ENCODE measurements around the gene TGIF2.

Gene TGIF2

DNA sequence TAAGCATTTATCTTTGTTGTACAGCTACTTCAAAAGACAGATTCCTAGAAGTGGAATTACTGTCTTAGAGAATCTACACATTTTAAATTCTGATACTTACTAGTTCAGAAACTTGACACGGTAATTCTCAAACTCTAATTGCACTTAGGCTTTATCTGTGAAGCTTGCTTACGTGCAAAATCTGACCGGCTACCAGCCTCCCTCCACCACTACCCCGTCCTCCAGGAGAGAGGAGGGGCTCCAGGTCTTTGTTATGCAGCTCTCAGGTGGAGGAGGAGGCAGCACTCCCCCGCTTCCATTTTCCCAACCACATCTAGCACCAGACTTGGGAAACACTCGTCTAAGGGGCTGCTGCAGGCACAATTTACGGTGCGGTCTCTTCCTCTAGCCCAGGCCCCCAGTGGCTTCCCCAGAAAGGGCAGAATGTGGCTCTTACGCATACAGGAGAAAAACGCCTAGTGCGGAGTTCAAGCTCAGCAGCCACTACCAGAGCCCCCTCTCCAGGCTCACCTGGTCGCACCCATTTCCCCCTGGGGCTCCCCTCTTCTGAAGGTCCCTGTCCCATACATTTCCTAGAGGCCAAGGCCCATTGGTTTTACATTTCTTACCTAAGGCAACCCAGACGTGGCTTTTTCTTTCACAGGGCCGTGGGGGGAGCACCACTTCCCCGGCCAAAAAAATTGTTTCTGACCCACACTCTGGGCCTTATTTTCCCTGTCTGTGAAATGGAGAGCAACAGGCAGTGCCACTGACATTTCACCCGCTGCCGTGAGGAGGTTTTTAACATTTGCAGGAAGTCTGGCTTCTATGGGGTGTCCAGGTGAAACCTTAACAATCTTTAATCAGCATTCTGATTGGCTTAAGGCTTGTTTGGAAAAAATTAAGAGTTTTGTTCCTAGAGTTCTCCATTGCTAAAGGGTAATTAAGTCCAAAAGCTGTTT, 1.6 kb upstream of the TGIF2 start:
- FAIRE-seq (no peak), DNase-seq (ENCODE audit: insufficient read length) (no peak)
- TF ChIP-seq POLR2AphosphoS5 (IDR thresholded peaks at IDR 0.05; ENCODE audit: low read depth, low read length) (no peak), POLR2A (IDR thresholded peaks at IDR 0.05; ENCODE audit: low read depth, low read length) (no peak), TAF1 (IDR thresholded peaks at IDR 0.05; ENCODE audit: borderline replicate concordance, low read depth, low read length) (no peak)

DNA sequence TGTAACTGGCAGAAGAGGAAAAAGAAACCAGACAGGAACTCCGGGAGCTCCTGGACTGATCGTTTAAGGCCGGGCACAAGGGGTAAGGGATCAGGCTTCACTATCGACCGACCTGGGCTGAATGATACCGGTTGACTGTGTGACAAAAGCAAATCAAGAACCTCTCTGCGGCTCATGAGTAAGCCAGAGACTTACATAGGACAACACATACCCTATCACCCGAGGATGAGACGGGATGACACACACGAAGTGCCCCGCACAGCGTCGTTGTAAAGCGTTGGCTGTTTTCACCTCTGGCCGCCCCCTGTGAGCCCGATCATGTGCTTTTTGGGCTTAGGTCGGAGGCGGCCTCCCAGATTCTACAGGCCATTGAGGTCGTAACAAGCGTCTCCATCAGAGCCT, 695 bp upstream of the TGIF2 start:
- no peak for TF ChIP-seq POLR2A (IDR thresholded peaks at IDR 0.05; ENCODE audit: low read depth, low read length)
- TF ChIP-seq POLR2AphosphoS5 (IDR thresholded peaks at IDR 0.05; ENCODE audit: low read depth, low read length): 0 out of 2 replicates have a peak, but pooled peaks have one; percentile 6
- TF ChIP-seq TAF1 (IDR thresholded peaks at IDR 0.05; ENCODE audit: borderline replicate concordance, low read depth, low read length): no peak
- FAIRE-seq: peak; percentile 91
- DNase-seq (ENCODE audit: insufficient read length): no peak

DNA sequence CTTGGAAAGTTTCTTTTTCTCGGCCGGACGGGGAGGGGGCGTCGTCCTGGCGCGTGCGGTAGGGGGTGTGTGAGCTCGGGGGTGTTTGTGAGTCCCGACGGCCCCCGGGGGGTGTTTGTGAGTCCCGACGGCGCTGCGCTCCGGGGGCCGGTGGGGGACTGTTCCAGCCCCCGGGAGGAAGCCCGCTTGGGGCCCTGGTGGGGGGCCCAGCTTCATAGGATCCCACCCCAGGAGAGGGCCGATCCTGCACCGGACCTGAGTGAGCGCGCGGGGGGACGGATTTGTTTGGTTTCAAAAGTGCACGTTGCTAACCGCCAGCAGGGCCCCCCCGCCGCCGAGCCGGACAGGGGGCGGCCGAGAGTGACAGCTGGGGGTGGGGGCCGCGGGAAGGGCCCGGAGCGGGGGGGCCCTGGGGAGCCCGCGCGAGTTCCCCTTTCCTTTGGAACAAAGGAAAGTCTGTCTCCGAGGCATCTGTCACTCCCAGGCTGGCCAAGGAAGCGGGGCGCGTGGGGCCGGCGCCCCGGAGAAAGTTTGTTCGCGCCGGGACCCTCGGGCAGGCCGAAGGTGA, 485 bp downstream of the TGIF2 start:
- DNase-seq (ENCODE audit: insufficient read length) (peak; percentile 57), FAIRE-seq (no peak)
- no peak for TF ChIP-seq TAF1 (IDR thresholded peaks at IDR 0.05; ENCODE audit: borderline replicate concordance, low read depth, low read length)
- peak; percentile 7 for TF ChIP-seq POLR2AphosphoS5 (IDR thresholded peaks at IDR 0.05; ENCODE audit: low read depth, low read length)

DNA sequence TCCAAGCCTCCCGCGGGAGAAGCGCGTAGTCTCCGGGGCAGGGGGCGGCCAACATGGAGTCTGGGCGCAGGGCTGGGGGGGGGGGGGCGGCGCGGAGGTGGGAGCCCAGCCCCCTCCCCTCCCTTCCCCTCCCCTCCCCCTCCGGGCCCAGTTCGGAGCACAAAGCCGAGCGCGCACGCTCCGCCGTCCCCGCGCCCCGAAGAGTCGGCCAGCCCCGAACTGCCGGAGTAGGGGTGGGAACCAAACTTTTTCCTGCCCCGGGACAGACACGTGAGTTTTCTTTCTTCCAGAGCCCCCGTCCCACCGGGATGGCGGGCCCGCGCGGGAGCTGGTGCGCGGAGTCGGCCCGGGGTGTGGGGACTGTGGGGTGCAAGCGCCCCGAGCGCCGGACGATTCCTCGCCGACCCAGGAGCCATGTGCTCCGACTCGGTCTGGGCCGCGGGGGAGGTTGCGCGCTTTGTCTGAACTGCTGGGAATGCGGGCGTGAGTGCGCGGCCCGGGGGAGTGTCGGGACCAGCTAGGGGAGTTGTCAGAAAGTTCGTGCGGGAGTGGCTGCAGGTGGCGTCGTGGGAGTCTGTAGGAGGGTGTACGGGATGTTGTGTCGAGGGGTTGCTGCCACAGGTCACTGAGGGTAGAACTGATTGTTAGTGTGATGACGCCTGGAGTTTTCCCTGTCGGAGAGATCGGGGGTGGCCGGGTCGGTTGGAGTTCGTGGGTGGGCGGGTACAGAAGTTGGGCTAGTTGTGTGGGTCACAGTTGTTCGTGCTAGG, 1.2 kb downstream of the TGIF2 start:
- DNase-seq (ENCODE audit: insufficient read length): peak; percentile 48
- no peak for FAIRE-seq
- TF ChIP-seq POLR2A (IDR thresholded peaks at IDR 0.05; ENCODE audit: low read depth, low read length): peak; percentile 58; the same call in 1 of the 2 replicates
- TF ChIP-seq POLR2AphosphoS5 (IDR thresholded peaks at IDR 0.05; ENCODE audit: low read depth, low read length): peak; percentile 10; the same call in 1 of the 2 replicates
- peak; percentile 11; the same call in 1 of the 2 replicates for TF ChIP-seq TAF1 (IDR thresholded peaks at IDR 0.05; ENCODE audit: borderline replicate concordance, low read depth, low read length)

DNA sequence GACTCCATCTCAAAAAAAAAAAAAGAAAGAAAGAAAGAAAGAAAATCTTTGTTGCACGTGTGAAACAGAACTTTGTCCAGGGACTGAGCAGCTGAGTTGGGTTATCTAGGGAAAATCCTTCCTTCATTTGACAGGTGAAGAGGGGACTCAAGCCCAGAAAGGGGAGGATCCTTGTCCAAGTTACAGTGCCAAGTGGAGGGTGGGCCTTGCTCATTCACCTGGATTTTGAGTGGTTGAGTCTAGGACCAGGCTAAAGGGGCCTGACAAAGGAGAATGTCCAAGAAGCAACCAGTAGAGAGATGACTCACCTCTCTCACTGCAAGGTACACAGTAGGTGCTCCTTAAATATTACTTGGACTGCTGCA, 2.7 kb downstream of the TGIF2 start:
- no peak for FAIRE-seq
- no peak for TF ChIP-seq POLR2A (IDR thresholded peaks at IDR 0.05; ENCODE audit: low read depth, low read length)
- no peak for TF ChIP-seq TAF1 (IDR thresholded peaks at IDR 0.05; ENCODE audit: borderline replicate concordance, low read depth, low read length)
- no peak for TF ChIP-seq POLR2AphosphoS5 (IDR thresholded peaks at IDR 0.05; ENCODE audit: low read depth, low read length)
- DNase-seq (ENCODE audit: insufficient read length): no peak

DNA sequence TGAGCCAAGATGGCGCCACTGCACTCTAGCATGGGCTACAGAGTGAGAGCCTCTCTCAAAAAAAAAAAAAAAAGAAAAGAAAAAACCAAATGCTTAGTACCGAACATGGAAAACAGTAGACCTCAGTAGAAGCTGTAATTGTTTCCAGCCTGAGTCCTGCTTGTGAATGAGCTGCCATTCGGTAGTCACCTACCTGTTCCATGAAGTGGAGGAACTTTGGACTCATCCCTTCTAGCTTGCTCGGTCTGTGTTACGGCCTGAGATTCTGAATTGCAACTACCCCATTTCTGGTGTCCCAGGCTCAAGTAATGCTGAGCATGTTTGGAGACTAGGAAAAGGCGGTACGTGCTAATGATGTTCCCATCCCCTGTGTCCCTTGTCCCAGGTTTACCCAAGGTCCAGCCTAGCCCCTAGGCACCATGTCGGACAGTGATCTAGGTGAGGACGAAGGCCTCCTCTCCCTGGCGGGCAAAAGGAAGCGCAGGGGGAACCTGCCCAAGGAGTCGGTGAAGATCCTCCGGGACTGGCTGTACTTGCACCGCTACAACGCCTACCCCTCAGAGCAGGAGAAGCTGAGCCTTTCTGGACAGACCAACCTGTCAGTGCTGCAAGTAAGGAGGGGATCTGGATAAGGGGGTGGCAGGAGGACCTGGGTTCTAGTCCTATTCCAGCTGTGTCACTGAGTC, 5.1 kb downstream of the TGIF2 start:
- no peak for FAIRE-seq

DNA sequence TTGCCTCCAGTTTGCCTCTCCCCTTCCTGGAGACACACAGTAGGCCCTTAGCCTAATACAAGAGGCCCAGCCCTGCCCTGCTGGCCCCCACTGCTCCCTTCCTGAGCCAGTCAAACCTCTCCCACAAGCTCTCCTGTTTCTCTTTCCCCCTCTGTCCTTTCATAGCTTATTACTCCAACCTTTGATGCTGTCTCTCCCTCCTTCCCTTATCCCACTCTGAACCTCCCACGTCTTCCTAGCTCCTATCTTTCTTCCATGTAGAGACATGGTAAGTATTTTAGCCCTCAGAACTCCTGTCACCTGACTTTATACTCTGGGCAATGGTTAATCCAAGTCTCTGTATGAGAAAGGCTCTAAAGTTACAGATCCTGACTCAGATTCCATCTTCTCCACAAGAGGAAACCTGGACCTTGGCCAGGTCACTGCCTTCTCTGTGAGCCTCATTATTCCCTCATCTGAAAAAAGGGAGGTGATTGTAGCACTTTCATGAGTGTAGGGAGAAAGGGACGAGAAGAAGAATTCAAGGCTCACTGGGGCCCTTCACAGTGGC, 6.7 kb downstream of the TGIF2 start:
- no peak for TF ChIP-seq POLR2AphosphoS5 (IDR thresholded peaks at IDR 0.05; ENCODE audit: low read depth, low read length)
- no peak for TF ChIP-seq TAF1 (IDR thresholded peaks at IDR 0.05; ENCODE audit: borderline replicate concordance, low read depth, low read length)
- no peak for TF ChIP-seq POLR2A (IDR thresholded peaks at IDR 0.05; ENCODE audit: low read depth, low read length)
- FAIRE-seq: no peak

More for the DNA sequence above, 5.1 kb downstream of the TGIF2 start:
- DNase-seq (ENCODE audit: insufficient read length): no peak
- TF ChIP-seq POLR2A (IDR thresholded peaks at IDR 0.05; ENCODE audit: low read depth, low read length): peak; percentile 34; the same call in 1 of the 2 replicates
- no peak for TF ChIP-seq TAF1 (IDR thresholded peaks at IDR 0.05; ENCODE audit: borderline replicate concordance, low read depth, low read length)
- peak; percentile 45 for TF ChIP-seq POLR2AphosphoS5 (IDR thresholded peaks at IDR 0.05; ENCODE audit: low read depth, low read length)

DNA sequence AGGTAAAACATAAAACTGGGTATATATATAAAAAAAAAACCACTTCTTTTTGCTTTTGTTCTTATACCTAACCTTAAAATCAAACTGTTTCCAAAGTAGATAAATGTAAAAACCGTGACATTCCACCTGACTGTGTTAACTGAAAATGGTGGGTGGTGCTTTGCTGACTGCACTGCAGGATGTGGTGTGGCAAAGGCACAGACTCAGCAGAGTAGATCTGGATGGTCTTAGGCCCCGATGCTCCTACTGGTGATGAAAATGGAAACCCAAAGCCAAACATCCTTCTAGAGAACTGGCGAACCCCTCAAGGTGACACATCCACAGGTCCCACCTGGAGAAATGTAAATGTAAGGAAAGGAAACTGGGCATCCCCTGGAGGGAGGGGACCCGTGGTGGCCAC, 8.9 kb downstream of the TGIF2 start:
- TF ChIP-seq TAF1 (IDR thresholded peaks at IDR 0.05; ENCODE audit: borderline replicate concordance, low read depth, low read length): no peak
- TF ChIP-seq POLR2AphosphoS5 (IDR thresholded peaks at IDR 0.05; ENCODE audit: low read depth, low read length): no peak
- TF ChIP-seq POLR2A (IDR thresholded peaks at IDR 0.05; ENCODE audit: low read depth, low read length): no peak
- DNase-seq (ENCODE audit: insufficient read length) (no peak), FAIRE-seq (no peak)

More for the DNA sequence above, 6.7 kb downstream of the TGIF2 start:
- no peak for DNase-seq (ENCODE audit: insufficient read length)

DNA sequence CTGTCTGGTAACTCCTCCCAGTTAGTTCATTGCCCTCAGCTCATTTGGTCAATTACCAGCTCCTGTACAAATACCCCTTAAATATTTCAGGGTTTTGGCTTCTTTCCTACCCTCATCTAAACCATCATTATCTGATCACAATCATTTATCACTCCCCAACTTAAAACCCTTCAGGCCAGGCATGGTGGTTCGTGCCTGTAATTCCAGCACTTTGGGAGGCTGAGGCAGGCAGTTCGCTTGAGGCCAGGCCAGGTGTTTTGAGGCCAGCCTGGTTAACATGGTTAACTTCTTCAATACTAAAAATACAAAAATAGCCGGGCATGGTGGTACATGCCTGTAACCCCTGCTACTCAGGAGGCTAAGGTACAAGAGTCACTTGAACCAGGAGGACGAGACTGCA, 9.4 kb downstream of the TGIF2 start:
- FAIRE-seq (no peak), DNase-seq (ENCODE audit: insufficient read length) (no peak)
- TF ChIP-seq POLR2AphosphoS5 (IDR thresholded peaks at IDR 0.05; ENCODE audit: low read depth, low read length) (0 out of 2 replicates have a peak, but pooled peaks have one; percentile 5), POLR2A (IDR thresholded peaks at IDR 0.05; ENCODE audit: low read depth, low read length) (no peak), TAF1 (IDR thresholded peaks at IDR 0.05; ENCODE audit: borderline replicate concordance, low read depth, low read length) (no peak)

DNA sequence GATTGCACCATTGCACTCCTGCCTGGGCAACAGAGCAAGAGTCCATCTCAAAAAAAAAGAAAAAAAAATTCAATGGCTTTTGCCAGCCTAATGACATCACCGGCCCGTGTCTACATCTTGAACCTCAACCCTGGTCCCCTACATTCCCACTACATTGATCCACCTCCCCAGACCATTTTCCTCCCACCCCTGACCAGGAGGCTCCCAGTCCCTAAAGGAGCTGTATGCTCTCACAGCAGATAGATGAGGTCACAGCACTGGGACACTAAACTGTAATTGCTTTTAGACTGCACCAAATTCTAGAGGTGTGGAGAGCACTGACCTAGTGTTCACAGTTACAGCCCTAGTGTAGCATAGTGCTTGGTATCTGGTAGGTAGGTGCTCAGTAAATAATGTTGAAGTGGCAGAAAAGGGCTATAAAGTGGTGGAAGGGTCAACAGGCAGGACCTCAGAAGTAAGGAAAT, 10.7 kb downstream of the TGIF2 start:
- 0 out of 2 replicates have a peak, but pooled peaks have one; percentile 19 for TF ChIP-seq POLR2A (IDR thresholded peaks at IDR 0.05; ENCODE audit: low read depth, low read length)
- TF ChIP-seq TAF1 (IDR thresholded peaks at IDR 0.05; ENCODE audit: borderline replicate concordance, low read depth, low read length): no peak
- FAIRE-seq (no peak), DNase-seq (ENCODE audit: insufficient read length) (no peak)

Measured in GM12892 (cell line).